Measurements from ENCODE around the gene RAB44. TPM values are rescaled to one million over a fixed set of nuclear protein-coding genes. Genes with fewer than 3 reads are reported as not detected.

The RAB44 gene
- total and polyA plus RNA-seq, 2 of the 4 experiments (the other 2 are of a cell fraction), result 0.03 TPM; not detected in 1

DNA sequence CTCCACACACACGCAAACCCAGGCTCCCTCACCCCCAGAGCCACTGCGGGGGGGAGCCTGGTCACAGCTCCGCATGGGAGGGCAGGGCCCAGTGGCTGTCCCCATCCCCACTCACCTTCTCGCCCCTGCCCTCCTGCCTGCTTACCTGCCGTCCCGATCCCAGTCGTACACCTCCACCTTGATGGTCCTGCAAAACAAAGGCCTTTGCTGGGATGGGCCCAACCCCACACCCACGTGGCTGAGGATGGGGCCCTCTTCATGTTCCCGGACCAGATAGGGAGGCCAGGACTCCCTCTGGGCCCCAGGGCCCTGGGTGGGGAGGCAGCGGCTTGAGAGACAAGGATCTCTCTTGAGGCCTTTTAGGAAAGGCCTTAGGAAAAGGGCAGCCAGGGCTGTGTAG lies 67.6 kb downstream of the RAB44 start:
- POLR2A ChIA-PET (ENCODE audit: unreplicated experiment), result no interaction called here

More for the DNA sequence above, 67.6 kb downstream of the RAB44 start:
- Histone ChIP-seq H3K9me3 (ENCODE audit: control insufficient read depth, insufficient read depth, low read length) (no peaks in the 10 kb centered on the region), H2AK9ac (replicated peaks; ENCODE audit: low read depth, low read length, poor library complexity) (no peak overlapping the region), H2BK20ac (ENCODE audit: low read depth, low read length) (no peak overlapping the region), H2AK5ac (ENCODE audit: low read depth, low read length) (no peak overlapping the region), H3K9me1 (ENCODE audit: insufficient read depth, low read length) (peaks cover 11% of the 10 kb centered on the region), H3K27me3 (ENCODE audit: control insufficient read depth, insufficient read depth, low read length) (peaks cover 15% of the 10 kb centered on the region), H2BK5ac (ENCODE audit: low read depth, low read length, poor library complexity, severe bottlenecking) (no peak overlapping the region), H3K14ac (replicated peaks; ENCODE audit: low read depth, low read length) (no peak overlapping the region), H4K20me1 (ENCODE audit: insufficient read depth, low read length) (no peaks in the 10 kb centered on the region), H3K36me3 (ENCODE audit: control insufficient read depth, insufficient read depth, low read length) (no peaks in the 10 kb centered on the region), H3K9ac (ENCODE audit: low read depth, low read length) (no peak overlapping the region), H4K5ac (ENCODE audit: low read depth, low read length) (no peak overlapping the region), H3K4me3 (ENCODE audit: insufficient read depth, low read depth, low read length) (no peak overlapping the region), H3K27ac (ENCODE audit: insufficient read depth, low read length) (no peak overlapping the region), H3K79me1 (ENCODE audit: low read depth in 1 of 2, low read length in 2 of 2) (no peaks in the 10 kb centered on the region), H3K4me2 (ENCODE audit: low read depth, low read length) (no peak overlapping the region), H3K23ac (ENCODE audit: low read depth, low read length) (no peak overlapping the region), H2AFZ (replicated peaks; ENCODE audit: low read length, poor library complexity) (no peak overlapping the region), H4K91ac (ENCODE audit: insufficient read depth, low read depth, low read length) (no peak overlapping the region), H3K18ac (ENCODE audit: low read depth, low read length) (no peak overlapping the region), H4K8ac (ENCODE audit: low read depth in 2 of 2, low read length in 2 of 2) (no peak overlapping the region), H3K4ac (ENCODE audit: low read depth, low read length) (no peak overlapping the region), H2BK15ac (ENCODE audit: low read depth, low read length) (no peak overlapping the region), H3K56ac (ENCODE audit: extremely low read depth, insufficient read depth, low read length) (no peak overlapping the region), H3K4me1 (ENCODE audit: control insufficient read depth, insufficient read depth, low read length) (peaks cover 8% of the 10 kb centered on the region), H2BK120ac (ENCODE audit: low read depth, low read length) (no peak overlapping the region)
- in situ Hi-C loops (cut with MboI; ENCODE audit: low sequenced_read_pairs), result loop anchor here (5.0 kb wide), 2 partner anchors 247 to 447 kb away; no protein-coding TSS in a partner anchor
- intact Hi-C loops (cut with micrococcal nuclease), result loop anchor here (5.0 kb wide), 1 partner anchor 447 kb away; no protein-coding TSS in a partner anchor
- BruUV-seq (replicated peaks), result no TSS peak
- TF ChIP-seq RCOR1 (IDR thresholded peaks at IDR 0.05; ENCODE audit: insufficient replicate concordance, low read length) (no peak), NFE2L2 (IDR thresholded peaks at IDR 0.05; ENCODE audit: low read depth, low read length) (no peak), FOS (IDR thresholded peaks at IDR 0.05; ENCODE audit: low read depth, low read length) (no peak), CTCF (conservative IDR thresholded peaks at IDR 0.05; ENCODE audit: low read depth, low read length) (no peak), POLR2A (IDR thresholded peaks at IDR 0.05; ENCODE audit: low read depth, low read length) (no peak), MAZ (IDR thresholded peaks at IDR 0.05; ENCODE audit: borderline replicate concordance, low read depth, low read length) (no peak), SMC3 (IDR thresholded peaks at IDR 0.05; ENCODE audit: low read depth, low read length) (no peak), RAD21 (IDR thresholded peaks at IDR 0.05; ENCODE audit: low read length) (no peak), RFX5 (IDR thresholded peaks at IDR 0.05; ENCODE audit: low read depth, low read length) (no peak), CEBPB (IDR thresholded peaks at IDR 0.05; ENCODE audit: low read depth, low read length) (no peak), CHD1 (IDR thresholded peaks at IDR 0.05; ENCODE audit: low read depth, low read length) (no peak), MXI1 (IDR thresholded peaks at IDR 0.05; ENCODE audit: borderline replicate concordance, low read depth, low read length) (no peak), MAFK (IDR thresholded peaks at IDR 0.05; ENCODE audit: low read depth, low read length) (no peak)
- TF ChIP-seq, protein P1, sequence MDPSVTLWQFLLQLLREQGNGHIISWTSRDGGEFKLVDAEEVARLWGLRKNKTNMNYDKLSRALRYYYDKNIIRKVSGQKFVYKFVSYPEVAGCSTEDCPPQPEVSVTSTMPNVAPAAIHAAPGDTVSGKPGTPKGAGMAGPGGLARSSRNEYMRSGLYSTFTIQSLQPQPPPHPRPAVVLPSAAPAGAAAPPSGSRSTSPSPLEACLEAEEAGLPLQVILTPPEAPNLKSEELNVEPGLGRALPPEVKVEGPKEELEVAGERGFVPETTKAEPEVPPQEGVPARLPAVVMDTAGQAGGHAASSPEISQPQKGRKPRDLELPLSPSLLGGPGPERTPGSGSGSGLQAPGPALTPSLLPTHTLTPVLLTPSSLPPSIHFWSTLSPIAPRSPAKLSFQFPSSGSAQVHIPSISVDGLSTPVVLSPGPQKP (IDR thresholded peaks at IDR 0.05; ENCODE audit: borderline replicate concordance, low read depth, low read length), result no peak
- TF ChIP-seq, protein P2, sequence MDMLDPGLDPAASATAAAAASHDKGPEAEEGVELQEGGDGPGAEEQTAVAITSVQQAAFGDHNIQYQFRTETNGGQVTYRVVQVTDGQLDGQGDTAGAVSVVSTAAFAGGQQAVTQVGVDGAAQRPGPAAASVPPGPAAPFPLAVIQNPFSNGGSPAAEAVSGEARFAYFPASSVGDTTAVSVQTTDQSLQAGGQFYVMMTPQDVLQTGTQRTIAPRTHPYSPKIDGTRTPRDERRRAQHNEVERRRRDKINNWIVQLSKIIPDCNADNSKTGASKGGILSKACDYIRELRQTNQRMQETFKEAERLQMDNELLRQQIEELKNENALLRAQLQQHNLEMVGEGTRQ (IDR thresholded peaks at IDR 0.05; ENCODE audit: low read depth, low read length), result no peak
- CTCF ChIA-PET, result interaction anchor here (0.7 to 2.3 kb wide), 7 partner anchors 85 to 445 kb away, joined by 3 to 28 read pairs (median 4); partner anchors contain the start of gene PPIL1
- DNase-seq, result no peak
- ATAC-seq (ENCODE audit: low read depth), result no peak
- WGBS, 2 experiments (ENCODE audit: extremely low coverage in 2 of 2, insufficient read length in 1 of 2), result no CpG with 5 or more reads among the region's 10 CpGs
- dilution Hi-C loops (cut with HindIII; ENCODE audit: low sequenced_read_pairs, unreplicated experiment), result no loop called here

All from IMR-90 (cell line).